HEK293T (cell line): Measurements from ENCODE around the gene LRP1-AS.

ENCODE experiments used
- ARNT ChIP-seq: fragments of 450-650 bp; IDR thresholded peaks from 2 replicates; pipeline ENCODE4 v1.6.1; 2017; ENCODE audit warnings: mild to moderate bottlenecking
- CTBP1 ChIP-seq: fragments of 450-650 bp; IDR thresholded peaks from 2 replicates; pipeline ENCODE4 v1.6.1; 2016; ENCODE audit warnings: borderline replicate concordance
- ELF4 ChIP-seq: fragments of 450-650 bp; IDR thresholded peaks from 2 replicates; pipeline ENCODE4 v1.6.1; 2017; ENCODE audit warnings: antibody characterized with exemption
- FOXA1 ChIP-seq: fragments of 450-650 bp; IDR thresholded peaks from 2 replicates; pipeline ENCODE4 v1.6.1; 2016; ENCODE audit warnings: mild to moderate bottlenecking
- FOXK2 ChIP-seq: fragments of 450-650 bp; IDR thresholded peaks from 2 replicates; pipeline ENCODE4 v1.6.1; 2016; ENCODE audit warnings: mild to moderate bottlenecking
- HDGF ChIP-seq: fragments of 450-650 bp; IDR thresholded peaks from 2 replicates; pipeline ENCODE4 v1.6.1; 2017; ENCODE audit warnings: antibody characterized with exemption, borderline replicate concordance
- LEF1 ChIP-seq: fragments of 450-650 bp; IDR thresholded peaks from 2 replicates; pipeline ENCODE4 v1.6.1; 2017; ENCODE audit warnings: mild to moderate bottlenecking, borderline replicate concordance
- NFRKB ChIP-seq: fragments of 450-650 bp; IDR thresholded peaks from 2 replicates; pipeline ENCODE4 v1.6.1; 2016; ENCODE audit warnings: mild to moderate bottlenecking, moderate library complexity
- SP1 ChIP-seq: fragments of 450-650 bp; IDR thresholded peaks from 2 replicates; pipeline ENCODE4 v1.6.1; 2017
- SUZ12 ChIP-seq: fragments of 450-650 bp; IDR thresholded peaks from 2 replicates; pipeline ENCODE4 v1.6.1; 2016; ENCODE audit warnings: mild to moderate bottlenecking
- TARDBP ChIP-seq: fragments of 450-650 bp; IDR thresholded peaks from 2 replicates; pipeline ENCODE4 v1.6.1; 2016

DNA sequence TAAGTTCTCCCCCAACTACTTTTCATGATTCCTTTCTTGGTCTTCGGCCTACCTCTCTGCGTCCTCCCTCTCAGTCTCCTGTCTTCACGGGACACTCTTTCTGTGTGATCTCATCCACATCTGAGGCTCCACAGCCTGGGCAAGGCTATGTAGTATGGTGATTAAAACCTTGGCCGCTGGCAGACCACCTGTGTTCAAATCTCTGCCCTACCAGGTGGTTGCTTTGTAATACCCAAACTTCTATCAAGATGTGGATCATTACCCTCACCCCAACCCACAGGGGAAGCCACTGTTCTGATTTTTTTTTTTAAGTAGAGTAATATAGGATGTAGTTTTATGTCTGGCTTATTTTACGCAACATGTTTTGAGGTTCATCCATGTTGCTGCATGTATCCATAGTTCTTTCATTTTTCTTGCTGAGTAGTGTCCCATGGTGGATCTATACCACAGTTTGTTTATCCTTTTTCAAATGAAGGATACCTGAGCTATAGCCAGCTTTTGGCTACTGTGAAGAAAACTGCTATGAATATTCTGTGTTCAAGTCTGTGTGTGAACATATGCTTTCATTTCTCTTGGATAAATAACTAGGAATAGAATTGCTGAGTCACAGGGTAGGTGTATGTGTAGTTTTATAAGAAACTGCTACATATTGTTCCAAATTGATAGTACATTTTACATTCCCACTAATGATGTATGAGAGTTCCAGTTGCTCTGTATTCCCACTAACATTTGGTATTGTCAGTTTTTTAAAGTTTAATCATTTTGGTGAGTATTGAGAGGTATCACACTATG, 27.9 kb downstream of the LRP1-AS start:
- TF ChIP-seq SUZ12, result no peak
- TF ChIP-seq SP1, result no peak
- no peak for TF ChIP-seq FOXK2
- no peak for TF ChIP-seq ARNT
- TF ChIP-seq HDGF, result no peak
- TF ChIP-seq CTBP1, result no peak
- TF ChIP-seq LEF1, result no peak
- TF ChIP-seq NFRKB, result no peak
- TF ChIP-seq ELF4, result no peak
- TF ChIP-seq TARDBP, result no peak
- TF ChIP-seq FOXA1, result no peak
